HEK293 (cell line): ENCODE measurements around the gene UBE4A.

Source experiments
- CTCF ChIA-PET: fragments of 350-600 bp; formaldehyde crosslinking; extraction: SDS; loops from one replicate; lab custom pipeline; 2021; ENCODE audit warnings: antibody characterized with exemption; lab: Yijun Ruan, JAX
- POLR2A ChIA-PET: fragments of 300-600 bp; formaldehyde crosslinking; extraction: SDS; loops from one replicate; lab custom pipeline; 2020; ENCODE audit warnings: antibody characterized with exemption, inconsistent platforms; lab: Yijun Ruan, JAX
- H3K27ac ChIP-seq: fragments of 200-500 bp; sonication (Bioruptor generic); 2 replicates; pipeline ENCODE4 v1.5.1; 2014; ENCODE audit warnings: low read depth, low read length, control low read depth, inconsistent platforms; ENCODE audit errors: extremely low read depth
- H3K36me3 ChIP-seq, 2 experiments: fragments of 200-500 bp in 1 of 2; sonication (Bioruptor generic) in 1 of 2; 1 replicate in 1 of 2; 2 replicates in 1 of 2; pipeline ENCODE4 v1.5.1; 2014 to 2017; ENCODE audit warnings: inconsistent platforms in 2 of 2, low read length in 2 of 2; ENCODE audit not compliant: control insufficient read depth in 2 of 2, insufficient read depth in 1 of 2
- H3K4me1 ChIP-seq: fragments of 200-500 bp; sonication (Bioruptor generic); 2 replicates; pipeline ENCODE4 v1.5.1; 2014; ENCODE audit warnings: mild to moderate bottlenecking, low read length, inconsistent platforms; ENCODE audit not compliant: control insufficient read depth, insufficient read depth
- H3K4me3 ChIP-seq: 2 replicates; pipeline ENCODE4 v1.5.1; 2011; ENCODE audit warnings: low read depth, mild to moderate bottlenecking, control low read depth, low read length, moderate library complexity
- H3K9me3 ChIP-seq: fragments of 200-500 bp; sonication (Bioruptor generic); 2 replicates; pipeline ENCODE4 v1.5.1; 2014; ENCODE audit warnings: low read depth, low read length, inconsistent platforms; ENCODE audit not compliant: control insufficient read depth, insufficient read depth
- GFI1B ChIP-seq: fragments of 450-650 bp; formaldehyde crosslinking; IDR thresholded peaks from 2 replicates; pipeline ENCODE4 v1.5.1; 2016; ENCODE audit warnings: missing biosample characterization, missing genetic modification characterization
- KLF16 ChIP-seq: fragments of 450-650 bp; formaldehyde crosslinking; IDR thresholded peaks from 2 replicates; pipeline ENCODE4 v1.5.1; 2017; ENCODE audit warnings: missing biosample characterization, missing genetic modification characterization
- MYNN ChIP-seq: fragments of 450-650 bp; formaldehyde crosslinking; IDR thresholded peaks from 2 replicates; pipeline ENCODE4 v1.5.1; 2016; ENCODE audit warnings: missing biosample characterization, missing genetic modification characterization, borderline replicate concordance
- PRDM1 ChIP-seq: fragments of 450-650 bp; formaldehyde crosslinking; IDR thresholded peaks from 2 replicates; pipeline ENCODE4; 2016; ENCODE audit warnings: missing biosample characterization, missing genetic modification characterization
- SCRT1 ChIP-seq: fragments of 450-650 bp; formaldehyde crosslinking; IDR thresholded peaks from 2 replicates; pipeline ENCODE4 v1.5.1; 2016; ENCODE audit warnings: missing biosample characterization, missing genetic modification characterization, borderline replicate concordance
- TCF7L2 ChIP-seq: IDR thresholded peaks from 2 replicates; pipeline ENCODE4 v1.6.1; 2011; ENCODE audit warnings: low read depth, mild to moderate bottlenecking, inconsistent platforms, low read length, moderate library complexity, borderline replicate concordance
- ZBTB8A ChIP-seq: fragments of 450-650 bp; formaldehyde crosslinking; IDR thresholded peaks from 2 replicates; pipeline ENCODE4 v1.5.1; 2016; ENCODE audit warnings: missing biosample characterization, missing genetic modification characterization
- ZNF133 ChIP-seq: fragments of 450-650 bp; formaldehyde crosslinking; IDR thresholded peaks from 2 replicates; pipeline ENCODE4 v1.5.1; 2016; ENCODE audit warnings: missing biosample characterization, missing genetic modification characterization
- ZNF239 ChIP-seq: fragments of 450-650 bp; formaldehyde crosslinking; IDR thresholded peaks from 2 replicates; pipeline ENCODE4 v1.5.1; 2016; ENCODE audit warnings: missing biosample characterization, missing genetic modification characterization
- ZNF311 ChIP-seq: fragments of 450-650 bp; formaldehyde crosslinking; IDR thresholded peaks from 2 replicates; pipeline ENCODE4 v1.5.1; 2017; ENCODE audit warnings: missing biosample characterization, missing genetic modification characterization, borderline replicate concordance
- ZNF335 ChIP-seq: fragments of 450-650 bp; formaldehyde crosslinking; conservative IDR thresholded peaks from 2 replicates; pipeline ENCODE4 v1.5.1; 2016; ENCODE audit warnings: missing biosample characterization, missing genetic modification characterization
- ZNF391 ChIP-seq: fragments of 450-650 bp; formaldehyde crosslinking; IDR thresholded peaks from 2 replicates; pipeline ENCODE4 v1.5.1; 2016; ENCODE audit warnings: low read depth, missing biosample characterization, missing genetic modification characterization, borderline replicate concordance
- ZNF433 ChIP-seq: fragments of 450-650 bp; formaldehyde crosslinking; IDR thresholded peaks from 2 replicates; pipeline ENCODE4 v1.5.1; 2016; ENCODE audit warnings: missing biosample characterization, missing genetic modification characterization, low read depth
- ZNF521 ChIP-seq: fragments of 450-650 bp; formaldehyde crosslinking; IDR thresholded peaks from 2 replicates; pipeline ENCODE4 v1.5.1; 2017; ENCODE audit warnings: missing biosample characterization, mild to moderate bottlenecking, missing genetic modification characterization
- ZNF548 ChIP-seq: fragments of 450-650 bp; formaldehyde crosslinking; IDR thresholded peaks from 2 replicates; pipeline ENCODE4 v1.5.1; 2016; ENCODE audit warnings: missing biosample characterization, missing genetic modification characterization
- ZNF658 ChIP-seq: fragments of 450-650 bp; formaldehyde crosslinking; IDR thresholded peaks from 2 replicates; pipeline ENCODE4; 2016; ENCODE audit warnings: missing biosample characterization, missing genetic modification characterization
- ZNF677 ChIP-seq: fragments of 450-650 bp; IDR thresholded peaks from 2 replicates; pipeline ENCODE4 v1.5.0; 2018; ENCODE audit warnings: missing biosample characterization, mild to moderate bottlenecking, missing genetic modification characterization, moderate library complexity
- ZNF747 ChIP-seq: fragments of 450-650 bp; formaldehyde crosslinking; IDR thresholded peaks from 2 replicates; pipeline ENCODE4 v1.5.1; 2016; ENCODE audit warnings: missing biosample characterization, missing genetic modification characterization
- ZNF777 ChIP-seq: fragments of 450-650 bp; formaldehyde crosslinking; IDR thresholded peaks from 2 replicates; pipeline ENCODE4 v1.5.1; 2017; ENCODE audit warnings: missing biosample characterization, missing genetic modification characterization, borderline replicate concordance
- ZNF843 ChIP-seq: fragments of 450-650 bp; formaldehyde crosslinking; IDR thresholded peaks from 2 replicates; pipeline ENCODE4 v1.5.1; 2016; ENCODE audit warnings: missing biosample characterization, missing genetic modification characterization
- ZSCAN23 ChIP-seq: fragments of 450-650 bp; formaldehyde crosslinking; IDR thresholded peaks from 2 replicates; pipeline ENCODE4 v1.5.1; 2016; ENCODE audit warnings: missing biosample characterization, missing genetic modification characterization
- TF ChIP-seq, protein P1 (sequence below): fragments of 450-650 bp; formaldehyde crosslinking; IDR thresholded peaks from 2 replicates; pipeline ENCODE4 v1.5.1; 2017; ENCODE audit warnings: missing biosample characterization, missing genetic modification characterization
- TF ChIP-seq, protein P2 (sequence below): fragments of 450-650 bp; formaldehyde crosslinking; IDR thresholded peaks from 2 replicates; pipeline ENCODE4 v1.5.1; 2016; ENCODE audit warnings: missing biosample characterization, missing genetic modification characterization
- TF ChIP-seq, protein P3 (sequence below): fragments of 450-650 bp; formaldehyde crosslinking; conservative IDR thresholded peaks from 2 replicates; pipeline ENCODE4 v1.5.1; 2016; ENCODE audit warnings: low read depth, missing biosample characterization, missing genetic modification characterization
- TF ChIP-seq, protein P4 (sequence below): fragments of 450-650 bp; formaldehyde crosslinking; IDR thresholded peaks from 2 replicates; pipeline ENCODE4 v1.5.1; 2016; ENCODE audit warnings: missing biosample characterization, missing genetic modification characterization
- TF ChIP-seq, protein P5 (sequence below): fragments of 450-650 bp; formaldehyde crosslinking; IDR thresholded peaks from 2 replicates; pipeline ENCODE4 v1.5.1; 2016; ENCODE audit warnings: missing biosample characterization, missing genetic modification characterization

UBE4A gene

DNA sequence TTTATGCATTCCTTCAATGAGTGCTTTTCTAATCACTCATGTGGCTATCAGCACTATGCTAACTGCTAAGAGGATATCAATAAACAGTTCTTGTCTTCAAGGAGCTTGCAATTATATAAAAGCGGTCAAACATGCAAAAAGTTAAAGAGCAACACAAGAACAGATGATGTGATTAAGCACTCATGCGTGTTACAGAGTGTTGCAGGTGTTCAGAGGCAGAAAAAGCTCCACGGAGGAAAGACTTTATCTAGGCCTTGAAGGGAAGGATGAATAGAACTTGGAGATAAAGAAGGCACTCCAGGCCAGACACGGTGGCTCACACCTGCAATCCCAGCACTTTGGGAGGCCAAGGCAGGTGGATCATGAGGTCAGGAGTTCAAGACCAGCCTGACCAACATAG, 41.3 kb upstream of the UBE4A start (continued):
- TF ChIP-seq ZNF239 (tag by site-specific recombination), result no peak
- TF ChIP-seq ZNF133 (tag by site-specific recombination), result no peak
- TF ChIP-seq ZNF521, result no peak
- no peak for TF ChIP-seq SCRT1 (tag by site-specific recombination)
- no peak for TF ChIP-seq ZNF391

DNA sequence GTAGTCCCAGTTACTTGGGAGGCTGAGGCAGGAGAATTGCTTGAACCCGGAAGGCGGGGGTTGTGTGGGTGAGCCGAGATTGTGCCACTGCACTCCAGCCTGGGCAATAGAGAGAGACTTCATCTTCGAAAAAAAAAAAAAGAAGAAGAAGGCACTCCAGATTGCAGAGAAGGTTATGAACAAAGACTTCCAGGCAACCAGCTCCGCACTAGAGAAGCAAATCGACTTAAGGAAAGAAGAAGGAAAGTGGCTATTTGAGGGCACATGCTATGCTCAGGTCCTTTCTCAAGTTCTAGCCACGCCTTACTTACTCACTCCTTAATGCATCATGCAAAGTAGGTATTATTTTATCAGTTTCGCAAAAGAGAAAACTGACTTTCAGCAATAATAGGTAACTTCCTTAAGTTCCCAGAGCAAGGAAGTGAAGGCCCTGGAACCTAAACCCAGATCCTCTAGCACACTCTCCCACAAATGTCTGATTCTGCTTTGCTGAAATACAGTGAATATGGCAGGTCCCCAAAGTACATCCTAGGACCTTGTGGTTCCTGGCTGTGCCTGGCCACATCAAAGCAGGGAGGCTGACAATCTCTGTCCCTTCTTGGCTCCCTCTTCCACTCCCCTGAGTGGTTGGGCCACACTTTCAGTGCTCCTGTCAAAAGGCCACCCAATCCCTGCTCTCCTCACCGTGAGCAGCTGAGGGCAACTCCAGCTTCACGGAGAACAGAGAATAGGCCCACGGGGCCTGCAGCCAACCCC, 40.6 kb upstream of the UBE4A start:
- Histone ChIP-seq H3K27ac (no peak overlapping the region), H3K4me3 (no peak overlapping the region), H3K9me3 (no peaks in the 10 kb centered on the region), H3K36me3 (no peaks in the 10 kb centered on the region), H3K4me1 (peaks cover 7% of the 10 kb centered on the region)
- CTCF ChIA-PET, result no interaction called here
- TF ChIP-seq, protein P1, sequence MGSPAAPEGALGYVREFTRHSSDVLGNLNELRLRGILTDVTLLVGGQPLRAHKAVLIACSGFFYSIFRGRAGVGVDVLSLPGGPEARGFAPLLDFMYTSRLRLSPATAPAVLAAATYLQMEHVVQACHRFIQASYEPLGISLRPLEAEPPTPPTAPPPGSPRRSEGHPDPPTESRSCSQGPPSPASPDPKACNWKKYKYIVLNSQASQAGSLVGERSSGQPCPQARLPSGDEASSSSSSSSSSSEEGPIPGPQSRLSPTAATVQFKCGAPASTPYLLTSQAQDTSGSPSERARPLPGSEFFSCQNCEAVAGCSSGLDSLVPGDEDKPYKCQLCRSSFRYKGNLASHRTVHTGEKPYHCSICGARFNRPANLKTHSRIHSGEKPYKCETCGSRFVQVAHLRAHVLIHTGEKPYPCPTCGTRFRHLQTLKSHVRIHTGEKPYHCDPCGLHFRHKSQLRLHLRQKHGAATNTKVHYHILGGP, result no peak
- POLR2A ChIA-PET, result no interaction called here

DNA sequence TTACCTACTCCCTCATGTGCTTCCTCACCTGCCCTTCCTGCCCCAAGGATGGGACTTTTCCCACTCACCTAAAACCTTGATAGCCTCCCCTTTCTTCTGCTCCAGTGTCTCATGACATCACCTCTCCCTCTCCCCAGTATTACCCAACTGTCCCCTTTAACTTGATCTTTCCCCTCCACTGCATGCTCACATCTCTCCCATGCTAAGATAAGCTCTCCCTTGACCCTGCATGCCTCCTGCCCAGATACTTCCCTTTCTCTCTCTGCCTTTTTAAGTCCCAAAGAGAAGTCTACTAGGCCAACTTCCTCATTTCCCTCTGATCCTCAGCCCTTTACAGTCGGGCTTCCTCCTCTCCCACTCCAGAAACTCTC, 40.1 kb upstream of the UBE4A start:
- Histone ChIP-seq H3K4me1 (peaks cover 7% of the 10 kb centered on the region), H3K9me3 (no peaks in the 10 kb centered on the region), H3K4me3 (no peak overlapping the region), H3K36me3 (no peaks in the 10 kb centered on the region), H3K27ac (no peak overlapping the region)
- ChIA-PET CTCF (no interaction called here), POLR2A (interaction anchor here (0.6 kb wide), 1 partner anchor 103 kb away, joined by 3 read pairs; no protein-coding TSS in a partner anchor)
- TF ChIP-seq ZNF548 (tag by site-specific recombination) (no peak), ZSCAN23 (tag by site-specific recombination) (no peak), MYNN (tag by site-specific recombination) (no peak), KLF16 (no peak), ZNF777 (tag by site-specific recombination) (no peak), GFI1B (tag by site-specific recombination) (no peak), ZNF843 (tag by site-specific recombination) (no peak), ZNF433 (tag by site-specific recombination) (no peak), ZNF677 (no peak), PRDM1 (tag by site-specific recombination) (no peak), TCF7L2 (no peak), ZNF658 (tag by site-specific recombination) (no peak), ZBTB8A (tag by site-specific recombination) (no peak), ZNF335 (tag by site-specific recombination) (no peak), ZNF311 (tag by site-specific recombination) (no peak), ZNF747 (tag by site-specific recombination) (no peak)
- TF ChIP-seq, protein P2, sequence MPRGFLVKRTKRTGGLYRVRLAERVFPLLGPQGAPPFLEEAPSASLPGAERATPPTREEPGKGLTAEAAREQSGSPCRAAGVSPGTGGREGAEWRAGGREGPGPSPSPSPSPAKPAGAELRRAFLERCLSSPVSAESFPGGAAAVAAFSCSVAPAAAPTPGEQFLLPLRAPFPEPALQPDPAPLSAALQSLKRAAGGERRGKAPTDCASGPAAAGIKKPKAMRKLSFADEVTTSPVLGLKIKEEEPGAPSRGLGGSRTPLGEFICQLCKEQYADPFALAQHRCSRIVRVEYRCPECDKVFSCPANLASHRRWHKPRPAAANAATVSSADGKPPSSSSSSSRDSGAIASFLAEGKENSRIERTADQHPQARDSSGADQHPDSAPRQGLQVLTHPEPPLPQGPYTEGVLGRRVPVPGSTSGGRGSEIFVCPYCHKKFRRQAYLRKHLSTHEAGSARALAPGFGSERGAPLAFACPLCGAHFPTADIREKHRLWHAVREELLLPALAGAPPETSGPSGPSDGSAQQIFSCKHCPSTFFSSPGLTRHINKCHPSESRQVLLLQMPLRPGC, result no peak
- TF ChIP-seq, protein P3, sequence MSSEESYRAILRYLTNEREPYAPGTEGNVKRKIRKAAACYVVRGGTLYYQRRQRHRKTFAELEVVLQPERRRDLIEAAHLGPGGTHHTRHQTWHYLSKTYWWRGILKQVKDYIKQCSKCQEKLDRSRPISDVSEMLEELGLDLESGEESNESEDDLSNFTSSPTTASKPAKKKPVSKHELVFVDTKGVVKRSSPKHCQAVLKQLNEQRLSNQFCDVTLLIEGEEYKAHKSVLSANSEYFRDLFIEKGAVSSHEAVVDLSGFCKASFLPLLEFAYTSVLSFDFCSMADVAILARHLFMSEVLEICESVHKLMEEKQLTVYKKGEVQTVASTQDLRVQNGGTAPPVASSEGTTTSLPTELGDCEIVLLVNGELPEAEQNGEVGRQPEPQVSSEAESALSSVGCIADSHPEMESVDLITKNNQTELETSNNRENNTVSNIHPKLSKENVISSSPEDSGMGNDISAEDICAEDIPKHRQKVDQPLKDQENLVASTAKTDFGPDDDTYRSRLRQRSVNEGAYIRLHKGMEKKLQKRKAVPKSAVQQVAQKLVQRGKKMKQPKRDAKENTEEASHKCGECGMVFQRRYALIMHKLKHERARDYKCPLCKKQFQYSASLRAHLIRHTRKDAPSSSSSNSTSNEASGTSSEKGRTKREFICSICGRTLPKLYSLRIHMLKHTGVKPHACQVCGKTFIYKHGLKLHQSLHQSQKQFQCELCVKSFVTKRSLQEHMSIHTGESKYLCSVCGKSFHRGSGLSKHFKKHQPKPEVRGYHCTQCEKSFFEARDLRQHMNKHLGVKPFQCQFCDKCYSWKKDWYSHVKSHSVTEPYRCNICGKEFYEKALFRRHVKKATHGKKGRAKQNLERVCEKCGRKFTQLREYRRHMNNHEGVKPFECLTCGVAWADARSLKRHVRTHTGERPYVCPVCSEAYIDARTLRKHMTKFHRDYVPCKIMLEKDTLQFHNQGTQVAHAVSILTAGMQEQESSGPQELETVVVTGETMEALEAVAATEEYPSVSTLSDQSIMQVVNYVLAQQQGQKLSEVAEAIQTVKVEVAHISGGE, result no peak
- TF ChIP-seq, protein P4, sequence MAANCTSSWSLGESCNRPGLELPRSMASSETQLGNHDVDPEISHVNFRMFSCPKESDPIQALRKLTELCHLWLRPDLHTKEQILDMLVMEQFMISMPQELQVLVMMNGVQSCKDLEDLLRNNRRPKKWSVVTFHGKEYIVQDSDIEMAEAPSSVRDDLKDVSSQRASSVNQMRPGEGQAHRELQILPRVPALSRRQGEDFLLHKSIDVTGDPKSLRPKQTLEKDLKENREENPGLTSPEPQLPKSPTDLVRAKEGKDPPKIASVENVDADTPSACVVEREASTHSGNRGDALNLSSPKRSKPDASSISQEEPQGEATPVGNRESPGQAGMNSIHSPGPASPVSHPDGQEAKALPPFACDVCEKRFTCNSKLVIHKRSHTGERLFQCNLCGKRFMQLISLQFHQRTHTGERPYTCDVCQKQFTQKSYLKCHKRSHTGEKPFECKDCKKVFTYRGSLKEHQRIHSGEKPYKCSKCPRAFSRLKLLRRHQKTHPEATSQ (tag by site-specific recombination), result no peak
- TF ChIP-seq, protein P5, sequence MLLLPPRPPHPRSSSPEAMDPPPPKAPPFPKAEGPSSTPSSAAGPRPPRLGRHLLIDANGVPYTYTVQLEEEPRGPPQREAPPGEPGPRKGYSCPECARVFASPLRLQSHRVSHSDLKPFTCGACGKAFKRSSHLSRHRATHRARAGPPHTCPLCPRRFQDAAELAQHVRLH (tag by site-specific recombination), result no peak
